A549 (cell line): Measurements from ENCODE around the gene HOXB5. TPM values are rescaled to one million over a fixed set of nuclear protein-coding genes. Genes with fewer than 3 reads are reported as not detected.

Experiments
- ATAC-seq, 2 experiments: fragments of 200-7000 bp in 1 of 2; fragments of >200 bp in 1 of 2; cut with Nextera tagmentation in 1 of 2; cut with Tn5 transposase in 1 of 2; 3 replicates each; pipeline versions ENCODE4 v1.8.0 to v1.9.1; 2018 to 2020; ENCODE audit warnings: mild to moderate bottlenecking in 1 of 2, moderate library complexity in 1 of 2
- CTCF ChIA-PET: fragments of 300-600 bp; sonication (Branson Sonifier 250); formaldehyde crosslinking; extraction: SDS; loops from one replicate; lab custom pipeline; 2021; ENCODE audit warnings: antibody characterized with exemption, inconsistent platforms; lab: Yijun Ruan, JAX
- POLR2A ChIA-PET: fragments of 350-600 bp; formaldehyde crosslinking; extraction: SDS; loops from one replicate; lab custom pipeline; 2021; ENCODE audit warnings: antibody characterized with exemption, inconsistent platforms; lab: Yijun Ruan, JAX
- DNase-seq, 2 experiments: peaks; one replicate each; pipeline versions ENCODE4 v3.0.0 to v3.0.0-alpha.2; 2011 to 2016; ENCODE audit warnings: low read depth in 1 of 2, low spot score in 1 of 2
- FAIRE-seq: peaks from 2 replicates; lab custom pipeline; 2011; peaks lifted over from hg19 to GRCh38; lab: Jason Lieb, UNC
- H3K27ac ChIP-seq, 2 experiments: fragments of >200 bp; sonication (Bioruptor Twin); formaldehyde crosslinking; 3 replicates each; pipeline ENCODE4 v1.5.1; 2016 to 2017
- H3K4me1 ChIP-seq: fragments of >200 bp; sonication (Bioruptor Twin); formaldehyde crosslinking; 3 replicates; pipeline ENCODE4 v1.6.1; 2016
- H3K4me2 ChIP-seq: fragments of >200 bp; sonication (Bioruptor Twin); formaldehyde crosslinking; 3 replicates; pipeline ENCODE4 v1.6.1; 2016
- H3K4me3 ChIP-seq: fragments of >200 bp; sonication (Bioruptor Twin); formaldehyde crosslinking; 3 replicates; pipeline ENCODE4 v1.5.1; 2016
- H3K9me3 ChIP-seq: fragments of >200 bp; sonication (Bioruptor Twin); formaldehyde crosslinking; 3 replicates; pipeline ENCODE4 v1.6.1; 2016
- BCL3 ChIP-seq: fragments of >200 bp; sonication (Bioruptor Twin); formaldehyde crosslinking; IDR thresholded peaks from 3 replicates; pipeline ENCODE4 v1.6.1; 2016
- ELK1 ChIP-seq: fragments of 150-350 bp; IDR thresholded peaks from 2 replicates; pipeline ENCODE4 v1.6.1; 2014; ENCODE audit warnings: low read depth, mild to moderate bottlenecking, low read length
- ESRRA ChIP-seq: fragments of 150-350 bp; IDR thresholded peaks from 2 replicates; pipeline ENCODE4 v1.6.1; 2014; ENCODE audit warnings: mild to moderate bottlenecking, low read length, borderline replicate concordance
- HEYL ChIP-seq: fragments of 250-450 bp; sonication (Bioruptor Pico); IDR thresholded peaks from 2 replicates; pipeline ENCODE4 v1.8.0; 2021; ENCODE audit warnings: mild to moderate bottlenecking, moderate library complexity
- HOXB5 ChIP-seq: fragments of 250-450 bp; sonication (Bioruptor Pico); IDR thresholded peaks from 2 replicates; pipeline ENCODE4 v1.5.0; 2020; ENCODE audit warnings: mild to moderate bottlenecking, moderate library complexity
- JUN ChIP-seq, 2 experiments: fragments of >200 bp; sonication (Bioruptor Twin); formaldehyde crosslinking; IDR thresholded peaks; 2 replicates in 1 of 2; 3 replicates in 1 of 2; pipeline ENCODE4 v1.6.1; 2016 to 2017
- MAFK ChIP-seq: fragments of 450-650 bp; IDR thresholded peaks from 2 replicates; pipeline ENCODE4 v1.6.1; 2014; ENCODE audit not compliant: partially characterized antibody
- MAX ChIP-seq: IDR thresholded peaks from 2 replicates; pipeline ENCODE4 v1.6.1; 2012
- POLR2A ChIP-seq: IDR thresholded peaks from 2 replicates; pipeline ENCODE4 v1.6.1; 2012; ENCODE audit warnings: mild to moderate bottlenecking, low read length
- RAD21 ChIP-seq, 2 experiments: fragments of >200 bp in 1 of 2; sonication (Bioruptor Twin) in 1 of 2; formaldehyde crosslinking in 1 of 2; IDR thresholded peaks in 1 of 2; conservative IDR thresholded peaks in 1 of 2; 2 replicates in 1 of 2; 3 replicates in 1 of 2; pipeline ENCODE4 v1.6.1; 2012 to 2018; ENCODE audit warnings: inconsistent platforms in 1 of 2
- TP53 ChIP-seq: fragments of 250-450 bp; sonication (Bioruptor Pico); IDR thresholded peaks from 2 replicates; pipeline ENCODE4 v1.5.0; 2021; ENCODE audit warnings: mild to moderate bottlenecking, moderate library complexity
- WGBS: methylation state at CpG from one replicate; pipeline ENCODE4 v1.1.6; 2017; ENCODE audit errors: missing lambda C conversion rate; 5-methylcytosine and 5-hydroxymethylcytosine counted together
- polyA minus RNA-seq: library from RNA; depleted of rRNA, polyadenylated mRNA; stranded (reverse); fragments of >200 nt; gene quantifications from 2 replicates; pipeline ENCODE4 v1.2.3, GENCODE V29; 2011; rRNA and poly(A)+ RNA removed
- polyA plus RNA-seq, 4 experiments: library from polyadenylated mRNA; depleted of rRNA in 3 of 4; stranded (reverse); fragments of >200 nt; fragmentation: RNase III in 1 of 4; extraction: RNeasy Plus Mini Kit Qiagen cat#74134 plus additional on column Dnase treatment in 1 of 4; gene quantifications; 2 replicates in 3 of 4; 3 replicates in 1 of 4; pipeline ENCODE4 v1.2.3, GENCODE V29; 2011 to 2017
- TF ChIP-seq, protein P1 (sequence below): fragments of >200 bp; sonication (Bioruptor Twin); formaldehyde crosslinking; IDR thresholded peaks from 3 replicates; pipeline ENCODE4 v1.5.1; 2016
- TF ChIP-seq, protein P2 (sequence below): IDR thresholded peaks from 2 replicates; pipeline ENCODE4 v1.6.1; 2012; ENCODE audit warnings: low read depth, borderline replicate concordance

The HOXB5 gene
- 2.5 and 2.7 TPM in 2 replicates for polyA plus RNA-seq (2011; rRNA removed)
- 1.9 and 2.5 TPM in 2 replicates for polyA plus RNA-seq (2012; cell fraction: cytosol; rRNA removed)
- 21.9 and 24.5 TPM in 2 replicates for polyA plus RNA-seq (2012; cell fraction: nucleus; rRNA removed)
- 2.1 to 3.0 TPM (median 2.4 TPM) in 3 replicates for polyA plus RNA-seq (2017; fragmentation: RNase III; extraction: RNeasy Plus Mini Kit Qiagen cat#74134 plus additional on column Dnase treatment)
- 0.39 and 0.74 TPM in 2 replicates for polyA minus RNA-seq

DNA sequence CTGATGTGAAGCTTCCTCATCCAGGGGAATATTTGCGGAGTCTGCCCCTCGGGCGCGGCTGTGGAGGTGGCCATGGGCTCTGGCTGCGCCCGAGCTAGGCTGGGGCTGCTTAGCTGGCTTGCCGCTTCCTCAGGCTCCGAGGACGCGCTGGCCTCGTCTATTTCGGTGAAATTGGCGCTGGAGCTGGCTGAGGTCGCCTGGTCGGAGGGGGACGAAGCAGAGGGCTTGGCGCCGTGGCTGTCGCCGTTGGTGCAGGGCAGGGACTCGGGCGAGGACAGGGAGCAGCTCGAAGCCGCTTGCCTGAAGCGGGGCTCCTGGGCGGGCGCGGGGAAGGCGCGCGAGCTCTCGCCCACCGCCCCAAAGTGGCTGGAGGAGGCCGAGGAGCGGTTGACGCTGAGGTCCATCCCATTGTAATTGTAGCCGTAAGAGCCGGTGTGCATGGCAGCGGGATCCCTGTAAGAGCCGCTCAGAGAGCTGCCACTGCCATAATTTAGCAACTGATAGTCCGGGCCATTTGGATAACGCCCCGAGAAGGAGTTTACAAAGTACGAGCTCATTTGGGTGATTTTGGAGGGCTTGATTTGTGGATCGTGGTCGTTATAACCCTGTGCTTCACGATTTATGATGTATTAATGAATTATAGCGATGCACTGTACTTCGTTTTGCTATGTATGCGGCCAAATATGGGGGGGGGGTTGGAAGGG is at the start of gene HOXB5:
Gene HOXB5, minus strand, starts transcription at position 654 of the 704 bp plus-strand sequence. Its CDS starts 97 bp downstream, at position 557.
- 74% methylated on average over 50 of the region's 50 CpGs for WGBS
- DNase-seq (no peak), ATAC-seq (no peak), FAIRE-seq (no peak)
- H3K4me1 ChIP-seq: peaks cover 5% of the 10 kb centered on the region
- TF ChIP-seq HOXB5 (0 out of 2 replicates have a peak, but pooled peaks have one; percentile 15), ESRRA (no peak), JUN (IDR thresholded peaks at IDR 0.05) (0 out of 5 replicates have a peak, but pooled peaks of 1 of the 2 experiments have one; percentile 6)
- TF ChIP-seq, protein P1, sequence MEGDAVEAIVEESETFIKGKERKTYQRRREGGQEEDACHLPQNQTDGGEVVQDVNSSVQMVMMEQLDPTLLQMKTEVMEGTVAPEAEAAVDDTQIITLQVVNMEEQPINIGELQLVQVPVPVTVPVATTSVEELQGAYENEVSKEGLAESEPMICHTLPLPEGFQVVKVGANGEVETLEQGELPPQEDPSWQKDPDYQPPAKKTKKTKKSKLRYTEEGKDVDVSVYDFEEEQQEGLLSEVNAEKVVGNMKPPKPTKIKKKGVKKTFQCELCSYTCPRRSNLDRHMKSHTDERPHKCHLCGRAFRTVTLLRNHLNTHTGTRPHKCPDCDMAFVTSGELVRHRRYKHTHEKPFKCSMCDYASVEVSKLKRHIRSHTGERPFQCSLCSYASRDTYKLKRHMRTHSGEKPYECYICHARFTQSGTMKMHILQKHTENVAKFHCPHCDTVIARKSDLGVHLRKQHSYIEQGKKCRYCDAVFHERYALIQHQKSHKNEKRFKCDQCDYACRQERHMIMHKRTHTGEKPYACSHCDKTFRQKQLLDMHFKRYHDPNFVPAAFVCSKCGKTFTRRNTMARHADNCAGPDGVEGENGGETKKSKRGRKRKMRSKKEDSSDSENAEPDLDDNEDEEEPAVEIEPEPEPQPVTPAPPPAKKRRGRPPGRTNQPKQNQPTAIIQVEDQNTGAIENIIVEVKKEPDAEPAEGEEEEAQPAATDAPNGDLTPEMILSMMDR: no peak
- no peaks in the 10 kb centered on the region for H3K9me3 ChIP-seq
- peak within 1 kb of the TSS; percentile 22 for H3K4me3 ChIP-seq
- peak within 1 kb of the TSS; percentile 64 for H3K4me2 ChIP-seq
- CTCF ChIA-PET: interaction anchor here (0.6 to 5.9 kb wide), 50 partner anchors 16 to 568 kb away, joined by 3 to 64 read pairs (median 4); no protein-coding TSS in a partner anchor
- POLR2A ChIA-PET: interaction anchor here (0.7 kb wide), 1 partner anchor 205 kb away, joined by 4 read pairs; no protein-coding TSS in a partner anchor
- H3K27ac ChIP-seq: peak within 1 kb of the TSS in 1 of 2 experiments; percentile 60; a peak in 4 of 6 replicates

DNA sequence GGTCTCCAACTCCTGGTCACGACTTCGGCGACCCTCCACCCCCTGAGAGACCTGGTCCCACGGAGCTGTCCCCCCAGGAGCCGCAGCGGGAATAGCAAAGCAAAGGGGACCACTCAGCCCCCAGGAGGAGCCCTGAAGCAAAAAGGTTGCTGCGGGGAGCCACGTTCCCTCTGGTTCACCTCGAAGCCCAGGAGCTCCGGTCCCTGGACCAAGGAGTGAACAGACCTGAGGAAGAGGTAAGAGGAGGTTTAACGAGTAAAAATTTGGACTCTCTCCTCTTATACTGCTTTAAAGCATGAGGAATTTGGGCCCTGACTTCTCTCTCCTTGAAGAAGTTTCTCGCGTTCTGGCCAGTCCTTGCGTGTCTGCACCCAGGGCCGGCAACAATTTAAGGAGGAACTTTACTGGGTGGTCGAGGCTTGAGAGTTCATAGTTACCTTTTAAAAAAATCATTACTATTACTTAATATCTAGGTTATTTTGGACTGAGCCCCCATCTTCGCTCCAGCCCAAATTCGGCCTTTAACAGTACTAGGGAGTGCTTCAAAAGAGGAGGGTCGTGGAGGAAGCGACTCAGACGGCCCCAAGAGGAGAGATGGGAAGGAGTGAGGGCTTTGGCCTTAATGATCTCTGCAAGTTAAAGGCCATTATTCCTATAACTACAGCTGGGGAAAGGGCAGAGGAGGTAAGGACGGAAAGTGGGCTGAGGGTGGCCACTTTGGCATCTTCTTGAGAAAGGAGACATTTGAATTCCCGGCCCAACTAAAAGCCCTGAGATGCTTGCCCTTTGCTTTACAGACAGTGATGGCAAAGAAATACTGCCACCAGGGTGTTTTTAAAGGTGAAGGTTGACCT is 49.5 kb upstream of the HOXB5 start:
- ATAC-seq: no peak
- peak overlapping the region; percentile 52 to 92 for H3K27ac ChIP-seq
- TF ChIP-seq TP53 (no peak), BCL3 (0 out of 3 replicates have a peak, but pooled peaks have one; percentile 10)
- TF ChIP-seq, protein P2, sequence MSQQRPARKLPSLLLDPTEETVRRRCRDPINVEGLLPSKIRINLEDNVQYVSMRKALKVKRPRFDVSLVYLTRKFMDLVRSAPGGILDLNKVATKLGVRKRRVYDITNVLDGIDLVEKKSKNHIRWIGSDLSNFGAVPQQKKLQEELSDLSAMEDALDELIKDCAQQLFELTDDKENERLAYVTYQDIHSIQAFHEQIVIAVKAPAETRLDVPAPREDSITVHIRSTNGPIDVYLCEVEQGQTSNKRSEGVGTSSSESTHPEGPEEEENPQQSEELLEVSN: peak; percentile 1; the same call in 1 of the 2 replicates
- TF ChIP-seq, all 56 proteins: peak for 2
- H3K4me2 ChIP-seq: peak overlapping the region; percentile 68
- H3K4me1 ChIP-seq: peaks cover 55% of the 10 kb centered on the region
- peak overlapping the region; percentile 26 for H3K4me3 ChIP-seq
- DNase-seq (no peak), FAIRE-seq (no peak)
- CTCF ChIA-PET: interaction anchor here (0.5 to 2.5 kb wide), 18 partner anchors 9 to 468 kb away, joined by 3 to 13 read pairs (median 4); partner anchors contain the start of gene HOXB9
- WGBS: 48% methylated on average over 23 of the region's 23 CpGs
- H3K9me3 ChIP-seq: no peaks in the 10 kb centered on the region
- POLR2A ChIA-PET: interaction anchor here (0.6 to 0.9 kb wide), 2 partner anchors 17 to 559 kb away, joined by 5 read pairs; partner anchors contain the start of gene HOXB9

DNA sequence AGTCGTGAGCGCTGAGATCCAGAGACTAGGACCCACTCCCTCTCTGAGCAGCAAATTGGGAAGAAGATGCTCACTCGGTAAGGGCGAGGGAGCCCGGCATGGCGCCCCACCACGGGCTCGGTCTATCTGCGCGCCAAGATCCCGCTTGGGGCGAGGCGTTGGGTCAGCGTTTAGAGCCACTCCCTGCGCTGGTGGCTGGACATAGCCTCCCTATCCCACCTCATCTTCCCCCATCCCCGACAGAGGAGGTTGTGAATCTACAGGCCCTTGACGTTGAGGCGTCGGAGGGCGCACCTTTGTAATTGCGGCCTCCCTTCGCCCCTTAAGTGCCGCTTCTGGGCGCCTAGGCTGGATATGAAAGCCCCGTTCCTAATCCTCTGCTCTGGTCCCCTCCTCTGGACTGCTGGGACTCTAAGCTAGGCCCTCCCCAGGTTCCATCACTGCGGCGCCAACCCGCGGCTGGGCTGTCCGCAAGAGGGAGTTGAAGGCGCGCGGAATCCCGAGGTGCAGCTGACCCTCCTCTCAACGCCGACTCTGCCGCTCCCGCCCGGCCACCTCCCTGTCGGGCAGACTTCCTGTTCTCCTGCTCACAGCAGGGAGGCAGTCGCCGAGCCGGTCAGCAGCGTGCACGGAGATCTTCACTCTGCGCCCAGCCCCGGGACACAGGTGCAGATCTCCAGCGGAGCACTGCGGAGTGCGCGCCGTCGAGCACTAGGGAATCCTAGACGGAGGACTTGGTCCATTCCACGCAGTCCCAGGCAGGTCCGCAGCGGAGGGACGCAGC is 48.7 kb upstream of the HOXB5 start:
- FAIRE-seq: no peak
- POLR2A ChIA-PET: interaction anchor here (0.6 to 0.9 kb wide), 2 partner anchors 16 to 559 kb away, joined by 5 read pairs; partner anchors contain the start of gene HOXB9
- H3K4me1 ChIP-seq: peaks cover 61% of the 10 kb centered on the region
- H3K27ac ChIP-seq: peak overlapping the region; percentile 52 to 92
- CTCF ChIA-PET: interaction anchor here (0.5 to 2.5 kb wide), 18 partner anchors 9 to 467 kb away, joined by 3 to 13 read pairs (median 4); partner anchors contain the start of gene HOXB9
- peak; percentile 73 for TF ChIP-seq MAX
- no peak for TF ChIP-seq MAFK
- 0 out of 3 replicates have a peak, but pooled peaks have one; percentile 12 for TF ChIP-seq BCL3
- TF ChIP-seq ESRRA: no peak
- TF ChIP-seq HEYL (CRISPR knock-in tag): no peak
- TF ChIP-seq, protein P1: peak; percentile 24; the same call in 2 of the 3 replicates
- no peak for TF ChIP-seq ELK1
- TF ChIP-seq TP53: no peak
- no peak for TF ChIP-seq RAD21 (conservative IDR thresholded peaks at IDR 0.05 in 1 of 2, IDR thresholded peaks at IDR 0.05 in 1 of 2)
- TF ChIP-seq POLR2A: peak; percentile 40
- WGBS: 72% methylated on average over 49 of the region's 58 CpGs
- peak overlapping the region; percentile 68 for H3K4me2 ChIP-seq
- peak; percentile 55 to 81 for DNase-seq
- no peaks in the 10 kb centered on the region for H3K9me3 ChIP-seq
- peak overlapping the region; percentile 26 for H3K4me3 ChIP-seq
- peak in 1 of 2 experiments; percentile 44; a peak in 3 of 6 replicates for ATAC-seq
